Measurements from ENCODE around the gene EHMT1.

Gene EHMT1

GRCh38 chr9:137631345-137632229 is 12.8 kb downstream of the EHMT1 start:
- Mint-ChIP-seq H3K4me3 (no peak overlapping the region), H3K27me3 (ENCODE audit: low read depth) (no peaks in the 10 kb centered on the region), H3K27ac (no peak overlapping the region), H3K9me3 (no peaks in the 10 kb centered on the region), H3K4me1 (peaks cover 31% of the 10 kb centered on the region), H3K36me3 (ENCODE audit: low read depth) (peaks cover 14% of the 10 kb centered on the region)
- TF ChIP-seq, protein P1, sequence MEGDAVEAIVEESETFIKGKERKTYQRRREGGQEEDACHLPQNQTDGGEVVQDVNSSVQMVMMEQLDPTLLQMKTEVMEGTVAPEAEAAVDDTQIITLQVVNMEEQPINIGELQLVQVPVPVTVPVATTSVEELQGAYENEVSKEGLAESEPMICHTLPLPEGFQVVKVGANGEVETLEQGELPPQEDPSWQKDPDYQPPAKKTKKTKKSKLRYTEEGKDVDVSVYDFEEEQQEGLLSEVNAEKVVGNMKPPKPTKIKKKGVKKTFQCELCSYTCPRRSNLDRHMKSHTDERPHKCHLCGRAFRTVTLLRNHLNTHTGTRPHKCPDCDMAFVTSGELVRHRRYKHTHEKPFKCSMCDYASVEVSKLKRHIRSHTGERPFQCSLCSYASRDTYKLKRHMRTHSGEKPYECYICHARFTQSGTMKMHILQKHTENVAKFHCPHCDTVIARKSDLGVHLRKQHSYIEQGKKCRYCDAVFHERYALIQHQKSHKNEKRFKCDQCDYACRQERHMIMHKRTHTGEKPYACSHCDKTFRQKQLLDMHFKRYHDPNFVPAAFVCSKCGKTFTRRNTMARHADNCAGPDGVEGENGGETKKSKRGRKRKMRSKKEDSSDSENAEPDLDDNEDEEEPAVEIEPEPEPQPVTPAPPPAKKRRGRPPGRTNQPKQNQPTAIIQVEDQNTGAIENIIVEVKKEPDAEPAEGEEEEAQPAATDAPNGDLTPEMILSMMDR (IDR thresholded peaks at IDR 0.05; ENCODE audit: unreplicated experiment in 3 of 3): no peak

DNA sequence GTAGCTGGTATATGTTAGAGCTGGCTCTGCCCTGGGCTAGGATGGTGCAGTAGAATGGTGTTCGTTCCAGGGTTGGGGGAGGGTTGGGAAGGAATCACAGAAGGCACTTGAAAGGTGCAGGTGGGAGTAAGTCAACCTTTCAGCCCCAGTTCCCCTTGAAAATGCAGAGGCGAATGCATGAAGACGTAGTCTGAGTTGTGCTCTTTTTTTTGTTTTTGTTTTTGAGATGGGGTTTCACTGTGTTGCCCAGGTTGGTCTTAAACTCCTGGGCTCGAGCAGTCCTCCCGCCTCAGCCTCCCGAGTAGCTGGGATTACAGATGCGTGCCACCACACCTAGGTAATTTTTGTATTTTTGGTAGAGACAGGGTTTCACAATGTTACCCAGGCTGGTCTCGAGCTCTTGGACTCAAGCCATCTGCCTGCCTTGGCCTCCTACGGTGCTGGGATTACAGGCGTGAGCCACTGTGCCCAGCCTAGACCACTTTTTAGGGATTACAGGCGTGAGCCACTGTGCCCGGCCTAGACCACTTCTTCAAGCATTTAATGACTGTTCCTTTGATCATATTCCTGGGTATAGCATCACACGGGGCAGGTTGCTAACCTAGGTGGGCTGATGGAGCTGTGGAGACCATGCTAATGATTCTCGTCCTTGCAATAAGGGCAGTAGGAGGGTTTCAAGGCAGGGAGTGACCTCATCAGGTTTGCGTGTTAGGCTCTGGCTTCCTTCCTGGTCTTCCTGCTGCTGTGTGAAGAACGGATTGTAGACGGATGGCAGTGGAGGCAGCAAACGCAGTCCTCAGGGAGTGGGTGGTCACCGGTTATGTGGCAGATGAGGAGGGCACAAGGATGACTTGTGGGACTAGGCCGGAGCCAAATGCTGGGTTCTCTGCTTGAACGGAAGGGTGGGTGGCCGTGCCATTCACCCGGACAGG is 13.7 kb downstream of the EHMT1 start:
- H3K27me3 Mint-ChIP-seq (ENCODE audit: low read depth): no peaks in the 10 kb centered on the region
- TF ChIP-seq, protein P1 (IDR thresholded peaks at IDR 0.05; ENCODE audit: unreplicated experiment in 3 of 3): no peak
- no peaks in the 10 kb centered on the region for H3K9me3 Mint-ChIP-seq
- H3K4me3 Mint-ChIP-seq: no peak overlapping the region
- peaks cover 14% of the 10 kb centered on the region for H3K36me3 Mint-ChIP-seq (ENCODE audit: low read depth)
- peaks cover 31% of the 10 kb centered on the region for H3K4me1 Mint-ChIP-seq
- peak overlapping the region in 2 of 3 experiments; percentile 4 to 8 for H3K27ac Mint-ChIP-seq

DNA sequence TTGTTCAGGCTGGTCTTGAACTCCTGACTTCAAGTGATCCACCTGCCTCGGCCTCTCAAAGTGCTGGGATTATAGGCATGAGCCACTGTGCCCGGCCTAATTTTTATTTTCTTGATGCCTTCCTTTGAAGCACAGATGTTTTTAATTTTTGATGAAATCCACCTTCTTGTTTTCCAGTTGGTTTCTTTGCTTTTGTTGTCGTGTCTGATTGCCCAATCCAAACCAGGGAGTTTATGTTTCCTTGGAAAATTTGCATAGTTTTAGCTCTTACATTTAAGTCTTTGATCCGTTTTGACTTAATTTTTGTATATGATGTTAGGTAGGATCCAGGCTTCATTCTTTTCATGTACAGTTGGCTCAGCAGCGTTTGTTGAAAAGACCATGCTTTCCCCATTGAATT is 15.2 kb downstream of the EHMT1 start:
- Mint-ChIP-seq H3K27me3 (ENCODE audit: low read depth) (no peaks in the 10 kb centered on the region), H3K9me3 (no peaks in the 10 kb centered on the region), H3K4me3 (no peak overlapping the region), H3K27ac (no peak overlapping the region), H3K36me3 (ENCODE audit: low read depth) (peaks cover 9% of the 10 kb centered on the region), H3K4me1 (peaks cover 20% of the 10 kb centered on the region)
- TF ChIP-seq, protein P1 (IDR thresholded peaks at IDR 0.05; ENCODE audit: unreplicated experiment in 3 of 3): no peak

- Mint-ChIP-seq H3K9me3 (no peaks in the 10 kb centered on the region), H3K4me3 (no peak overlapping the region), H3K36me3 (ENCODE audit: low read depth) (peaks cover 24% of the 10 kb centered on the region), H3K27me3 (ENCODE audit: low read depth) (no peaks in the 10 kb centered on the region), H3K27ac (no peak overlapping the region), H3K4me1 (no peaks in the 10 kb centered on the region)
- TF ChIP-seq, protein P1 (IDR thresholded peaks at IDR 0.05; ENCODE audit: unreplicated experiment in 3 of 3): no peak
Observed at GRCh38 chr9:137638680-137639079, 19.9 kb downstream of the EHMT1 start.

- Mint-ChIP-seq H3K4me3 (no peak overlapping the region), H3K9me3 (no peaks in the 10 kb centered on the region), H3K27ac (no peak overlapping the region), H3K27me3 (ENCODE audit: low read depth) (no peaks in the 10 kb centered on the region), H3K4me1 (no peaks in the 10 kb centered on the region), H3K36me3 (ENCODE audit: low read depth) (peaks cover 28% of the 10 kb centered on the region)
- TF ChIP-seq, protein P1 (IDR thresholded peaks at IDR 0.05; ENCODE audit: unreplicated experiment in 3 of 3): no peak
Observed at GRCh38 chr9:137639303-137640051, 20.7 kb downstream of the EHMT1 start.
